GM21576 (cell line): ENCODE results near the gene TEX38.

Source experiments
- ATAC-seq: cut with Tn5 transposase; IDR thresholded peaks from one replicate; pipeline ENCODE4 v1.9.1; 2021; ENCODE audit warnings: mild to moderate bottlenecking, moderate library complexity; ENCODE audit not compliant: unreplicated experiment

TEX38 gene

GRCh38 chr1:46721204-46721603, 49.5 kb downstream of the TEX38 start:
- no peak for ATAC-seq

GRCh38 chr1:46721686-46722205, 50.1 kb downstream of the TEX38 start:
- ATAC-seq = no peak
